Sigmoid colon (tissue), 7 donors: ENCODE measurements around the gene WNK1. TPM values are rescaled to one million over a fixed set of nuclear protein-coding genes. Genes with fewer than 3 reads are reported as not detected.

ENCODE experiments used
- DNase-seq: peaks from one replicate; pipeline ENCODE4 v3.0.0-alpha.2; 2019
- H3K27ac ChIP-seq, 4 donors: fragments of 200-600 bp; sonication (generic); one replicate each; pipeline ENCODE4 v1.5.1; 2016 to 2019; ENCODE audit warnings: mild to moderate bottlenecking in 1 of 4
- H3K27me3 ChIP-seq, 3 donors: fragments of 200-600 bp; sonication (generic); one replicate each; pipeline ENCODE4 v1.5.1; 2019; ENCODE audit warnings: mild to moderate bottlenecking in 1 of 3
- H3K36me3 ChIP-seq, 4 donors: fragments of 200-600 bp; sonication (generic); one replicate each; pipeline ENCODE4 v1.5.1; 2016 to 2019
- H3K4me1 ChIP-seq, 4 donors: fragments of 200-600 bp; sonication (generic); one replicate each; pipeline ENCODE4 v1.5.1; 2017 to 2019
- H3K4me3 ChIP-seq, 4 donors: fragments of 200-600 bp; sonication (generic); one replicate each; pipeline ENCODE4 v1.5.1; 2017 to 2019; ENCODE audit warnings: mild to moderate bottlenecking in 2 of 4, moderate library complexity in 1 of 4
- H3K9me3 ChIP-seq, 4 donors: fragments of 200-600 bp in 3 of 4; sonication (generic) in 3 of 4; one replicate each; pipeline versions ENCODE4 v1.5.1 to v1.6.1; 2013 to 2019
- CTCF ChIP-seq, 4 experiments: fragments of 450-650 bp in 3 of 4; fragments of 200-600 bp in 1 of 4; IDR thresholded peaks; one replicate each; pipeline ENCODE4 v1.5.1; 2016 to 2019; ENCODE audit warnings: antibody characterized with exemption in 4 of 4, mild to moderate bottlenecking in 3 of 4, moderate library complexity in 2 of 4
- EP300 ChIP-seq, 4 donors: sonication (generic); formaldehyde crosslinking; IDR thresholded peaks; one replicate each; pipeline ENCODE4 v1.6.1; 2017; ENCODE audit warnings: antibody characterized with exemption in 4 of 4
- POLR2A ChIP-seq, 2 donors: fragments of 450-650 bp; IDR thresholded peaks; one replicate each; pipeline ENCODE4 v1.6.1; 2016; ENCODE audit warnings: antibody characterized with exemption in 2 of 2, mild to moderate bottlenecking in 2 of 2, moderate library complexity in 2 of 2
- POLR2AphosphoS5 ChIP-seq, 4 donors: sonication (generic); formaldehyde crosslinking; IDR thresholded peaks; one replicate each; pipeline ENCODE4 v1.6.1; 2017; ENCODE audit warnings: antibody characterized with exemption in 4 of 4
- WGBS, 2 donors: extraction: QIAGEN DNeasy Blood & Tissue Kit; methylation state at CpG; one replicate each; pipeline ENCODE4 v1.1.7; 2013; 5-methylcytosine and 5-hydroxymethylcytosine counted together
- intact Hi-C: fragments of 100-400 bp; cut with DNase I; formaldehyde crosslinking; loops from one replicate; pipeline ENCODE4 v1.15.1; 2023
- polyA plus RNA-seq, 3 donors: library from polyadenylated mRNA; stranded (reverse); fragments of 200-250 nt; gene quantifications; one replicate each; pipeline ENCODE4 v1.2.3, GENCODE V29; 2013
- small RNA-seq, 3 donors: library from RNA; depleted of rRNA; stranded (forward); fragments of <200 nt; gene quantifications; one replicate each; pipeline ENCODE3, GENCODE V24; 2016
- total RNA-seq, 4 donors: library from RNA; depleted of rRNA; stranded (reverse); fragments of >200 nt; gene quantifications; one replicate each; pipeline ENCODE4 v1.1.0, GENCODE V29; 2016
- donor health status: healthy with polysubstance abuse.
- donor health status: Bipolar disorder and iron deficiency.
- donor health status: healthy.

Gene WNK1
- total and polyA plus RNA-seq, 7 donors: 13.2 to 146 (median 73.6) TPM

- peaks cover 0 to 11% (median 2%) of the 10 kb centered on the region in 4 donors for H3K4me1 ChIP-seq
- no peak overlapping the region for H3K4me3 ChIP-seq
- H3K27ac ChIP-seq: no peak overlapping the region
- H3K9me3 ChIP-seq: no peaks in the 10 kb centered on the region
- no peaks in the 10 kb centered on the region for H3K27me3 ChIP-seq
- DNase-seq: no peak
- no peaks in the 10 kb centered on the region for H3K36me3 ChIP-seq
- intact Hi-C loops: loop anchor here (10.0 kb wide), 1 partner anchor 140 kb away; no protein-coding TSS in a partner anchor
- no peak for TF ChIP-seq POLR2AphosphoS5 (IDR thresholded peaks at IDR 0.05)
- TF ChIP-seq EP300 (IDR thresholded peaks at IDR 0.05): no peak
- no peak for TF ChIP-seq CTCF (IDR thresholded peaks at IDR 0.05)
- TF ChIP-seq POLR2A (IDR thresholded peaks at IDR 0.05): no peak
Observed at GRCh38 chr12:954741-955140, 202.4 kb downstream of the WNK1 start.

- whole genome bisulfite sequencing, 2 donors: 97% methylated on average over 6 of the region's 6 CpGs
- Histone ChIP-seq H3K36me3 (no peaks in the 10 kb centered on the region), H3K4me3 (no peak overlapping the region), H3K4me1 (peaks cover 0 to 7% (median 0%) of the 10 kb centered on the region in 4 donors), H3K27ac (no peak overlapping the region), H3K27me3 (no peaks in the 10 kb centered on the region), H3K9me3 (no peaks in the 10 kb centered on the region)
- intact Hi-C loops: loop anchor here (10.0 kb wide), 1 partner anchor 139 kb away; no protein-coding TSS in a partner anchor
- TF ChIP-seq EP300 (IDR thresholded peaks at IDR 0.05) (no peak), CTCF (IDR thresholded peaks at IDR 0.05) (no peak), POLR2A (IDR thresholded peaks at IDR 0.05) (no peak), POLR2AphosphoS5 (IDR thresholded peaks at IDR 0.05) (no peak)
- no peak for DNase-seq
Observed at GRCh38 chr12:955939-956338, 203.6 kb downstream of the WNK1 start.

GRCh38 chr12:958588-959123, 206.3 kb downstream of the WNK1 start:
- Histone ChIP-seq H3K27ac (peak overlapping the region in 1 of 4 donors; percentile 25), H3K4me3 (no peak overlapping the region), H3K4me1 (peaks cover 0 to 7% (median 0%) of the 10 kb centered on the region in 4 donors), H3K36me3 (no peaks in the 10 kb centered on the region), H3K27me3 (no peaks in the 10 kb centered on the region), H3K9me3 (no peaks in the 10 kb centered on the region)
- DNase-seq: no peak
- intact Hi-C loops: loop anchor here (10.0 kb wide), 1 partner anchor 136 kb away; no protein-coding TSS in a partner anchor
- TF ChIP-seq EP300 (IDR thresholded peaks at IDR 0.05) (no peak), POLR2AphosphoS5 (IDR thresholded peaks at IDR 0.05) (no peak), CTCF (IDR thresholded peaks at IDR 0.05) (no peak), POLR2A (IDR thresholded peaks at IDR 0.05) (no peak)
- WGBS, 2 donors: 61 to 73% methylated on average over 8 of the region's 8 CpGs

Small RNA genes lying within 50 kb of the gene (small RNA-seq; reads per million reads assigned to genes)
- 0 reads per million in 3 donors for gene RNU4ATAC16P

Other genes starting within 250 kb of the WNK1 start
- 1 to 10 TPM; 2.0 to 8.3 (median 3.6) TPM for gene NINJ2, start 89.1 kb upstream of the WNK1 start, total RNA-seq
- 10 to 100 TPM in 1 of 3 donors, 1 to 10 TPM in 2; 7.2 to 12.3 (median 9.0) TPM for gene NINJ2, start 89.1 kb upstream of the WNK1 start, polyA plus RNA-seq
- 10 to 100 TPM; 12.8 to 41.8 (median 18.5) TPM for gene RAD52, start 197.1 kb downstream of the WNK1 start, total RNA-seq
- gene RAD52, start 197.1 kb downstream of the WNK1 start, polyA plus RNA-seq: 10 to 100 TPM in 2 of 3 donors, 1 to 10 TPM in 1; 6.0 to 13.8 (median 10.4) TPM
- gene ERC1, start 238.6 kb downstream of the WNK1 start, total RNA-seq: 10 to 100 TPM; 34.6 to 97.8 (median 42.4) TPM
- gene ERC1, start 238.6 kb downstream of the WNK1 start, polyA plus RNA-seq: 10 to 100 TPM in 1 of 3 donors, 1 to 10 TPM in 2; 5.4 to 11.1 (median 8.6) TPM